Activated T-cell treated with anti-CD3 and anti-CD28 coated beads for 24 hours (primary cell): ENCODE results near the gene ACAN.

Experiments used
- DNase-seq: peaks from one replicate; pipeline ENCODE4 v3.0.0-alpha.2; 2020; ENCODE audit warnings: low read depth

ACAN gene

DNA sequence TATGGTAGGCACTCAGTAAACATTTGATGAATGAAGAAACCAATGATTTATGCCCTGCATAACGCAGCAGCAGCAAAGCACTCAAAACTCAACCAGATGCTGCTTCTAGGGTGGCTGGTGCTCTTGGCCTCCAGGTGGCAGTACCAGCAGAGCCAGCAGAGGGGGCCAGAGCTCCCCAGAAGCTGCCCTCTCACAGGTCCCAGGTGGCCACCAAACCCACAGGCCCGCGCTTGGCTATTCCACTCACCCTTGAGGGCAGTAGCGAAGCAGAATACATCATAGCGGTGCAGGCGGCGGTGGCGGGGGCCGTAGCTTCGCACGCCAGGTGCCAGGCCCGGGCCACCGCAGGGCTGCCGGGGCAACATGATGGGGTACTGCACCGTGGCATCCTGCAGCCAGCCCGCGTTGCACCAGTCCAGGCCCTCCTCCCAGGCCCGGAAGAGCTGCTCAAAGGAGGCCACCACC is 75.5 kb downstream of the ACAN start:
- DNase-seq: no peak

DNA sequence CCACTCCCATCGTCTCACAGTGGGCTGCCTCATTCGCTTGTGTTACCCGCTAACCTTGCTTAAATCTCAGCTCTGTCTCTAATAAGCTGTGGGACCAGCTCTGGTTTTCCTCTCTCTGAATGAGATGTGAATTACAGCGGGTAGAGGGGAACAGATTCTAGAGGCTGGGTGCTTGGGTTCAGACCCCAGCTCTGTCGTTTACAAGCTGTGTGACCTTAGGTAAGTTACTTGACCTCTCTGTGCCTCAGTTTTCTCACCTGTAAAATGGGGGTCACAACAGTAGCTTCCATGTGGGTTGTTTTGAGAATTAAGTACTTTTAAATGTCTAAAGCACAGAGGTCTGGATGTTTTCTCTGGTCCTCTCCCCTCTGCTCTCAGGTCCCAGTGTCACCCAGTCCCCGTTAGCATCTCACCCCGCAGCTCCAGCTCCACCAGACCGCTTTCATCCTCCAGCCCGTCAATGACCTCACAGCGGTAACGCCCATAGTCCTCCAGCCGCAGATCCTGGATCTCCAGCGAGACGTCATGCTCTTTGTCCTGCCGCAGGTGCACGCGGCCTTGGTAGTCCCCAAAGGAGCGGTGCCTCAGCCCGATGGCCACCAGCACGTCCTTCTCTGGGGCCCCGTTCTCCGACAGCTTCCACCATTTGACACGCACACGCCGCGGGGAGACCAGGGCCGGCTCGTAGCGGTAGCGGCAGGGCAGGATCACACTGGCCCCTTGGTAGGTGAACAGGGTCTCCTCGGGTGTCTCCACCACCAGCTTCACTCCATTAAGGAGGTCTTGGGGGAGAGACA is 77.9 kb downstream of the ACAN start:
- DNase-seq: no peak

DNA sequence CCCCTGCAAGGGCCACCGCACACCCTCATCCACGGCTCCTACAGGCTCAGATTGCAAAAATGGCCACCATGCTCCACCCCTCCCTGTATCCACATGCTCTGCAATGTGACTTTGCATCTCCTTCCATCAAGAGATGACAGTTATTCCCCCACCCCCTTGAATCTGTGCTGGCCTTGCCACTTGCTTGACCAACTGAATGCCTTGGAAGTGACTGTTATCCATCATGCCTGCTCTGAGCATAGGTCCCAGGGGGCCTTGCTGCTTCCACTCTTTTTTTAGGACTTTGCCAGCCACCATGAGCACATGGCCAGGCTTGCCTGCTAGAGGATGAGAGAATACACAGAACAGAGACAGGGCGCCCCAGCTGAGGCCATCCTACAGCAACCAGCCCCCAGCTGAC is 78.5 kb downstream of the ACAN start:
- no peak for DNase-seq

DNA sequence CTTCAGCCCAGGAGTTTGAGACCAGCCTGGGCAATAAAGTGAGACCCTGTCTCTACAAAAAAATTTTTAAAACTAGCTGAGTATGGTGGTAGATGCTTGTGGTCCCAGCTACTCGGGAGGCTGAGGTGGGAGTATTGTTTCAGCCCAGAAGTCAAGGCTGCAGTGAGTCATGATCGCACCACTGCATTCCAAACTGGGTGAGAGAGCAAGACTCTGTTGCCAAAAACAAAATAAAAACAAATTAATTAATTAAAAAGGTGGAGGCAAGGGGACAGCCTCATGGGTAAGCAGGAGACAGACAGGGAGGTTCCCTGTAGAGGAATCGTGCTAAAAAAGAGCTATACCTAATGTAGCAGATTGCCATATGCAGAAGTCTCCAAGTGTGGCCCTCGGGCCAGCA is 79.5 kb downstream of the ACAN start:
- no peak for DNase-seq

DNA sequence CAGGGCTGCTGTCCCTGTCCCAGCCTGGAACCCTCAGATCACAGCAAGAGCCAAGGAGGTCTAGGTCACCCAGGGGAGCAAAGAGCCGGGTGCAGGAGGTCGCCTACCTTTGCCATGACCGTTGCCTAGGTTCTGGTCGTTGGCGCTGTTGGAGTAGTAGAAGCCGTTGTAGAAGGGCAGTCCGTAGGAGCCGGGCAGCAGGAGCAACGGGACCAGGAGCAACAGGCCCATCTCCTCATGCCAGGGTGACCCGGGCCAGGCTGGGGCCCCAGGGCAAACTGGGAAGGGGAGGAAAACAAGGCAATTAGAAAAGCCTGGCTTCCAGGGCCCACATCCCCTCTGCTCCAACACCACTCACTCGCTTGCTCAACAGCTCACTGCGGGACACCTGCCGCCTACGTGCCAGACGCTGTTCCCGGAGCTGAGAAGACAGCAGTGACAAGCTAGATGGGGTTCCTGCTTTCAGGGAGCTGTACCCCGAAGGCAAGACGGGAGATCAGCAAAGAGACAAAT is 83.9 kb downstream of the ACAN start:
- no peak for DNase-seq

DNA sequence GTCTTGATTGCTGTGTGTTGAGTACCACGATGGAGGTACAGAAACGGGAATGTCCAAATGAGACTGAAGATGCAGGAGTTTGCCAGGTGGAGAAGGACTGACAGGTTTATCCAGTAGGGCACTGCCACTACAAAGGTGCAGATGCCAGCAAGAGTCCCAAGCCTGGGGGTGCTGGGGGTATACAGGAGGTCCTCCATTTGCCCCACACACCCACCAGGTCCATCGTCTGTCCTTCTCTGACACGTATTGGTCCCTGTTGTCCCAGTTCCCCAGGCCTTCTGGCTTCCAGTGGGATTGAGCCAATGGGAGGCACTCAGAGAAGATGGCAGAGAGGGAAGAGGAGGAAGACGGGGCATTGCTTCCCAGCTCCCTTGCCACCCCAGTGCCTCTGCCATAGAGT is 85.5 kb downstream of the ACAN start:
- DNase-seq: no peak

DNA sequence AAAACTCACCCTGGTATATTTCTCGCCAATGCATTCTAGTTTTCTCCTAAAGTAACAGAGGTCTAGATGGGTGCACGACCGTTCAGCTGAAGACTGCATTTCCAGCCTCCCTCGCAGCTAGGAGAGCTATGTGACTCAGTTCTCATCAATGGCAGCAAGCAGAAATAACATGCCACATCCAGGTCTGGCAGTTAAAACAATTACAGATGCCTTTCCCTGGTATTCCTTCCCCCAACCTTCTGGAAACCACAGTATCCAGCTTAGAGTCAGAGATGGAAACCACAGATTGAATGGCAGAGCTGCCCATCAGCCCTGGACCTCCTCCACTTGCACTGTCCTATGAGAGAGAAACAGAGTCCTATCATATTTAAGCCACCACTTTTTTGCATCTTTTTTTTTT is 87.3 kb downstream of the ACAN start:
- no peak for DNase-seq

DNA sequence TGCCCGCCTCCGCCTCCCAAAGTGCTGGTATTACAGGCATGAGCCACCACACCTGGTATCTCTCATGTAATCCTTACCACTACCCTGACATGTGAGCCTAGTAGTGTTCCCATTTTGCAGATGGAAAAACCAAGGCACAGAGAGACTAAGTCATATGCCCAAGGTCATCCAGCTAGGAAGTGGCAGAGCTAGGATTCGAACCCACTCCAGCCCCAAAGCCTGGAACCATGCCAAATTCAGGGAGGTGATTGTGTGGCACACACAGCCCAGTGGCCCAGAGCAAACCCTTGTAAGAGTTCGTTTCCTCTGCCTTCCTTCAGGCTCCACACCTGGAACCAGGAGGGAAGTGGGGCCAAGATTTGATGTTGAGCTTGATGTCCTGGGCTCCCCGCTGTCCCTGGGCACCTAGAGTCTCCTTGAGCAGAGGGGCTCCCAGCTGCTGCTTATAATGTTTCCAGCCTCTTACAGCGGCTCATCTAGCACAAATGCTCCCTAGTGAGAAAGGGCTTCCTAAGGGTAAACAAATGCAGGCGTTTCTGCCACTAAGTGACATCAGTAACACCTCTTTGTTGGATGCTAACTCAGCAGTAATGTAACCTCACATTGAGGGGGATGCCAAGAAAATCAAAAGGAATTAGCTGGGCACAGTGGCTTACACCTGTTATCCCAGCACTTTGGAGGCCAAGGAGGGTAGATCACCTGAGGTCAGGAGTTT is 88.5 kb downstream of the ACAN start:
- no peak for DNase-seq

DNA sequence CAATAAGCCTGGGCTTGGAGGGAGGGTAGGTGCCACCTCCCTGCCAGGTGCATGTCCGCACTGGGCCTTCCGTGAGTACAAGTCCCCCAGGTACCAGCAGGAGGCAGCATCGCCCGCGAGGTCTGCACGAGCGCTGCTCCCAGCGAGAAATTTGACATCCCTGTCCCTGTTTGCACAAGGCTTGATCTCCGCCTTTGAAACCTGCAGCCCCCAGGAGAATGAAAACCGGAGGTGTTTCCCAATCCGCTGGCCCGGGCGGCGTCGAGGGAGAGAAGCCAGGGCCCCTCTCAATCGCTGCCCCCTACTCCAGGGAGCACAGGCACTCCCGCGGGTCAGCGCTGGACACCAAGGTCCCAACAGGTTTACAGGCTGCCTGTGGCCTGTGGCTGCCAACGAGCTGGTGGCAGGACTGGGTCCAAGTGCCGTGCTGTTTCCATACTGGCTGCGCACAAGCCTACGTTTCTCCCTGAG is 91.1 kb downstream of the ACAN start:
- peak; percentile 76 for DNase-seq

DNA sequence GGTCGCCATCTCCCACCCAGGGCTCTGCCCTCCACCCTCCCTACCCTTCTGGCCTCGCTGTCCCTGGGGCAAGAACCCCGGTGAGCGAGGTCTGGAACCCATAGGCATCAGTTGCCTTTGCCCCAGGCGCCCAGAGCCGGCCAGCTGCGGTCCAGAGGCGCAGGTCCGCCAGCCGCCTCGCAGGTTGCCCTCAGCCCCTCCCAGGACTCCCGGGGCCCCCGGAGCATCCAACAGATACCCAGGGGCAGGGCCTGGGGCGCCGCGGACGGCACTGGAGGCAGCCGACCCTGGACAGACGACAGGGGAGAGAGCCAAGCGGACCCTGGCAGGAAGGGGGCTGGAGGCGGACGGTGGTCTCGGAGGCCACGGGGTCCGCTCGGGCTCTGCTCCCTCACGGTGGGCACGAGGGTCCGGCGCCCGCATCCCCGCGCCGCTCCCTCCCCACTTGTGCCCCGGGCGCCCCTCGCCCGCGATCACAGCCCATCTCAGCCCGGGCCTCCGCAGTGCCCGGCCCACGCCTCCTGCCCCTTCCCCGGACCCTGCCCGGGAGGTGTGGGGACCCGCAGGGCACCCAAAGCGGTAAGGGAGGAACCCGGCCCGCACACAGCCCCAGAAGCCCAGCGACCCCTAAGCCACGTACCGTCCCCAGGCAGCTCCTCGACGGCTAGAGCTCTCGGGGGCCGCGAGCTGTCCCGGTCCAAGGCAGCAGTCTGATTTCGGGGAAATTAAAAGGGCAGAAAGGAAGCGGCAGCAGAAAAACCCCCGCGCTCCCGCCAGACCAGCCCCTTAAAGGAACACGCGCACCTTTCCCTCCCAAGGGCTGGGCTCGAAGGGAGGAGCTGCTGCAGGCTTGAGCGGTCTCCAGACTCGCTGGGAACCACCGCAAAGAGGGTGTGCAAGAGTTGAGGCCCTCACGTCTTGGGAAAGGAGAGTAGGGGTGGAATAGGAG is 91.9 kb downstream of the ACAN start, which contains the start of gene HAPLN3:
Gene HAPLN3 (minus strand): TSS at position 726 of the 949 bp plus-strand sequence. CDS start 8,246 bp downstream, outside the sequence.
- DNase-seq: peak; percentile 59

DNA sequence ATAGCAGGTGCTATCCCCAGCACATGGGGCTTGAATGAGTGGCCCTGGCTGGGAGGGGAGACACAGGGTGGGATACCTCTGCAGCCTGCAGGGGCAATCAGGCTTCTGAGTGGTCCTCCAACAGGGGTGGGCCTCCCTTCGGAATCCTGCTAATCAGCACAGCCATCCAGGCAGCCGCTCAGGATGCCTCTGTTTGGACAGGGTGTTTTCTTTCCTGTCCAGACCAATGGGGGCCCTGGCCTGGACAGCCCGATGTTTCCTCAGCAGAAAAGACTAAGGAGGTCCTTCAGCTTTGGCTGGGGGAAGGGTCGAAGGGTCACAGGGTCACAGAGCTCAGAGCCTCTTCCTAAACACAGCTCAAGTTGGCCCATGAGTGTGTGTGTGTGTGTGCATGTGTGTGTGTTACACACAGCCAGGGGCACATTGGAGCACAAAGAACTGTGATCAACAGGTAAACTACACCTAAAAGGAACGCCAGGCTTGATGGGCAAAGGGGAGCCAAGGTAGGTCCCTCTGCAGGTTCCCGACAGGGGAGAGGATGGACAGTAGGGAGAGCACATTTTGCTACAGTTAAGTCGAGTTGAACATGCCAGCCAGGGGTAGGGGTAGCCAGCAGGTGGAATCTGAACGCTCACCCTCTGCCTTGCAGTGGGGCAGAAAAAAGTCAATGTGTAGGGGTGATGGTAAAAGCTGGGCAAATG is 93.2 kb downstream of the ACAN start:
- no peak for DNase-seq

DNA sequence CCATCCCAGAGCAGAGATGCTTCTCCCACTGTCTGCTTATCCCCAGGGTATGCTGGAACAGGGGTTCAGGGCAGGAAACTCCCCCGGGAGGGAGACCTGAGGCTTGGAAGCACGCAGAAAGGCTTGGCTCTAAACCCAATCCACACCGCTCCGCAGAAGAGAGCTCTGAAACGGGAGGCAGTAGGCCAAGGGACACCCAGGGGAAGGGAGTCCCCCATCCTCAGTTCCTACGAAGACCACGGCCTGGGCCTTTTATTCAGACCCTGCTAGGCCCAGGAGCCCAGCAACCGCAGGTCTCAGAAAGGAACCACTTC is 93.9 kb downstream of the ACAN start:
- no peak for DNase-seq

DNA sequence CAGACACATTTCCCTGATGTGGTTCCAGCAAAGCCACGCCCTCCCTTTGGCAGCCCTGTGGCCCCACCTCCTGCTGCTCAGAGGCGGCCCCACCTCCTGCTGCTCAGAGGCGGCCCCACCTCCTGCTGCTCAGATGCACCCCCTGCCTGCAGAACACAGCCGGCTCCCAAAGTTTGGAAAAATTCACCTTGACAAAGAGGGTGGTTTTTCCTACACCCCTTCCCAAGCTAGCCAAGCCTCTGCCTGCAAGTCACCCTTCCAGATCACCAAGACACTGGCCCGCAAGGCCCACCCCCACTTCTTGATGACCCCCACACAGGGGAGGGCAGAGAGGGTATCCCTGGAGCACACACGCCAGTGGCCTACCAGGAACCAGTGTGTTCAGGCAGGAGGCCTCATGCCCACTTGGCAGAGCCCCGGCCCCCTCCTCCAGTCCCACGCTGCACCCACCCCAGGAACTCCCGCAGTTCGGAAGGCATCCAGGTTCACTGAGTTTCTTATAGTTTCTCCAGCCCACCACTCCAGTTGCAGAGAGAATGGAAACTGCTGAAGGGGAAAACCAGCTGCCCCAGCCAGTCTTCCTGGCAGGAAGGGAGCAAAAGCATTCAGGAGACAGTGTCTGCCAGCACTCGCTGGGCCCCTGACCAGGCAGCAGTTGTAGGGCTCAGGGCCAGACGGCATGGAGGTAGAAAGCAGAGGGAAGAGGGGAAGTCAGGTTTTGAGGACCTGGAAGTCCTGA is 94.4 kb downstream of the ACAN start:
- peak; percentile 80 for DNase-seq

DNA sequence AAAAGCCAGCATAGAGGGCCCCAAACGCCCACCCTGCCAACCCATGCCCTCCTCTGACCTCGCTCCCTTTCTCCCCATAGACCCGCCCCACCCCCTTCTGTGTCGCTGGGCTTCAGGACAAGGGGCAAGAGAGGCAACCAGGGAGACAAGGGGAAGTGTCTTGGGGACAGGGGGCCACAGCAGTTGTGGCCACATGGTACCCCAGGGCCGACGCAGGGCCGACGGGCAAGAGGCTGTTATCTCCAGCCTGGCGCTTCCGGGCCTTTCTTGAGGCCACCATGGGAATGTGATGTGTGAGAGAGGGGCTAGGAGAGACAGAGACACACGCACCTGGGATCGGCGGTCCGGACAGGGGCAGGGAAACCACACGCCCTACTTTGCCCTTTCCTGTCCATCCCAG is 95.5 kb downstream of the ACAN start:
- DNase-seq: no peak

DNA sequence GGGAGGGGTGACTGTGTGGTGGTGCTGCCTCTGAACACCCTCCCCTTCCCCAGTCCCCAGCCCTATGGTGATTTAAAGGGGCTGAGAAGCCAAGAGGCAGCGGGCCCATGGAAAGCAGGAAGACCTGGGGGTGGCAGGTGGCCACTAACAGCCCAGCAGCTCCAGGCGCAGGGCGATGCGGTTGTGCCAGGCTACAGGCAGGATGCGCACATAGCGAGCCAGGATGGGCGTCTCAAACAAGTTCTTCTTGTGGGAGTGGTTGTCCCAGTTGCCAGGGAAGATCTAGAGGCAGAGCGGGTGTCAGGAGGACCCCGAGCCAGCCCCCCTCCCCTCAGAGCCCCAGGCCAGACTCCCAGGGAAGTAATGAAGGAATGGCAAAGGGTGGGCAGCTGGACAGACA is 96.0 kb downstream of the ACAN start:
- no peak for DNase-seq

DNA sequence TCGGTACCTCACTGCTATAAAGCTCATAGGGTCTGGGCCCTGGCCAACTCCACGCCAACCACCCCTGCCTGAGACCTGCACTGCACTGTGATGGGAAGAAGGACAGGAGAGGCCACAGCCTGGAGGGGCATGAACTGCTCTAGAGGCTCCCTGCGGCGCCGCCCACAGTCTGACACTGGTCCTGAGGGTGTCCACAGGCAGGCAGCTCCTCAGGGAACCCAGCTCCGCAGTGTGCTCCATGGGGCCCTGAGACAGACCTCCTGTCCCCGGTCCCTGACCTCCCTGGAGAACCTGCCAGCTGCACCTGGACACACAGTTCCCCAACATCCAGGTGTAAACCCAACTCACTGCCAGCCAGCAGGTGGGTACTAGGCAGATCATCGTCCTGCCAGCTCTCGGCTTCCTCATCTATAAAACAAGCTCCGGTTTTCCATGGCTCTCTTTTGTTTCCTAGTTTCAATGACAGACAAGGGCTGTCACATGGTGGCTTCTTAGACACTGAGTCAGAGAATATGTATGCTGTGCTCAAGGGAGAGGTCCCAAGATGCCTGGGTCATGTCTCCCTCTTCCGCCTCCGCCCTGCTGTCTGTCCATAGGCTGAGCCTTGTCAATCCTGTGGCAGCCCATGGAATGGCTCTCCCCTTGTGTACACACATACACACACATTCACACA is 97.2 kb downstream of the ACAN start:
- no peak for DNase-seq

DNA sequence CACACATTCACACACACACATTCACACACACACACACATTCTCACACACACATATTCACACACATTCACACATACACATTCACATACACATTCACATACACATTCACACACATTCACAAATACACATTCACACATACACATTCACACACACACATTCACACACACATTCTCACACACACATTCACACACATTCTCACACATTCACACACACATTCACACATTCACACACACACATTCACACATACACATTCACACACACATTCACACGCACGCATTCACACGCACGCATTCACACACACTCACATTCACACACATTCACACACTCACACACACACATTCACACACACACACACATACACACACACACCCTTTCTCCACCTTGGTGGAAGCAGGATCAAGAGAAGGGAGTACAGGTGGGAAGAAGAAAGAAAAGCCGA is 97.8 kb downstream of the ACAN start:
- no peak for DNase-seq

DNA sequence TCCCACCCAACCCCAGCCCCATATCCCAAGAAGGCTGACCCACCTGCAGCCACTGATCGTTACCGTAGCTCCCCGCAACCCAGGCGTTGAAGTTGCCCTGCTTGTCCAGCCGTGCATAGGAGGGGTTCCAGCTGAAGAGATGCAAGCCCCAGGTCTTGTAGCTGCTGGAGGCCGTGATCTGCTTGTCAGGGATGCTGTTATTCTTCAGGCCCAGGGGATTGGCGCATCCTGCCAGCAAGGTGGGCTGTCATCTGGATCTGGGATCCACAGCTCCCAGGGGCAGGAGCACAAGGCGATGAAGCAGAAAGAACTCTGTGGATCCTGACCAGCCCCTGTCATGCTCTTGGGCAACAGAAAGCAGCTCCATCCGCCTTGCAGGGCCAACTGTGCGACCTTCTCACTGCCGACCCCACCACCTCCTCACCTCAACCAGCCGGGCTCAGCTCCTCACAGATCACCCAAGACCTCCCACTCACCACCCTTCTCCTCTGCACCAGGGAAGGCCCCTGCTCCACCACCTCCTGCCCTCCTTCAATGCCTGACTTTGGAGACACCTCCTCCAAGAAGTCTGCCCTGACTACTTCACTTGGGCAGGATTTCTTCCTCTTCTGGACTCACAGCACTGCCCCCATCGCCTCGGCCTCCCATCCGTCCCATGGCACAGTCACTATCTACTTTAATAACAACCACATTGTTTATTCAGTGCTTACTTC is 98.4 kb downstream of the ACAN start:
- DNase-seq: no peak

DNA sequence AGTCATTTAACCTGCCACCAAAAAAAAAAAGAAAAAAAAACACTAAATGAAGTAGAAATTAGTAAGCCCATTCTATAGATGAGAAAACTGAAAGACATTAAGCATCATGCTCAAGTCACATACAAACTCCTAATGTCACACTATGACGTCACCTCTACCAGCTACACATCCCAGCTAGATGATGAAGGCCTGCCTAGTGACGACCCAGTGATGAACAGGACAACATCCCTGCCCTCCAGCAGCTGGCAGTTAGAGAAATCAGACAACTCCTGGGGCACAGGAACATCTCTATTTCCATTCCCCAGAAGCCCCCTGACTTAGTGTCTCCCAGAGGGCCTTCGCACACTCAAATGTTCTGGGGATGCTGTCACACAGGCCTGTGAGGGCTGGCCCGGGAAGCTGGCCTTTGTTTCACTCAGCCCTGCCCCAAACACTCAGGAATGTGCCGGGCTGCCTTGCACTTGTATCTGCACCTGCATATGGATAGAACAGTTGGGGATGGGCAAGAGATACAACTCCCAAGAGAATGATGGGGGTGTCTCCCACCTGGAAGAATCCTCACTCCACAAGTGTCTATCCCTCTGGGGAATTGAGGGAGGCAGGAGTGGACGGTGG is 99.1 kb downstream of the ACAN start:
- no peak for DNase-seq
